ENCODE measurements around the gene CIDEC. TPM values are rescaled to one million over a fixed set of nuclear protein-coding genes. Genes with fewer than 3 reads are reported as not detected.

Gene CIDEC
- polyA plus RNA-seq, 1 donor from 2014 or later, result not detected

GRCh38 chr3:9869955-9870354, 10.1 kb downstream of the CIDEC start:
- Histone ChIP-seq H3K9me2 (ENCODE audit: insufficient read depth, low read length) (no peaks in the 10 kb centered on the region), H3K9me3 (ENCODE audit: low read length) (no peaks in the 10 kb centered on the region), H3K4me3 (ENCODE audit: low read length) (no peak overlapping the region), H3F3A (ENCODE audit: insufficient read depth, low read length, poor library complexity, severe bottlenecking) (no peaks in the 10 kb centered on the region), H4K20me1 (ENCODE audit: insufficient read depth) (no peaks in the 10 kb centered on the region), H3K9ac (ENCODE audit: low read length) (no peak overlapping the region), H2AFZ (ENCODE audit: low read depth, low read length) (no peak overlapping the region), H3K79me2 (replicated peaks; ENCODE audit: insufficient read depth, low read length) (no peaks in the 10 kb centered on the region), H3K27ac (ENCODE audit: low read length) (no peak overlapping the region), H3K36me3 (ENCODE audit: insufficient read depth, low read length) (no peaks in the 10 kb centered on the region), H3K4me2 (ENCODE audit: low read length) (no peak overlapping the region), H3K27me3 (ENCODE audit: insufficient read depth, low read depth, low read length) (no peaks in the 10 kb centered on the region)
- no peak for TF ChIP-seq SMC3 (conservative IDR thresholded peaks at IDR 0.05; ENCODE audit: poor library complexity)
- no peak for TF ChIP-seq RAD21 (conservative IDR thresholded peaks at IDR 0.05)
- TF ChIP-seq REST (IDR thresholded peaks at IDR 0.05; ENCODE audit: borderline replicate concordance), result no peak
- no peak for TF ChIP-seq MXI1 (conservative IDR thresholded peaks at IDR 0.05; ENCODE audit: poor library complexity, severe bottlenecking)
- no peak for TF ChIP-seq TAF1 (IDR thresholded peaks at IDR 0.05; ENCODE audit: low read depth)
- TF ChIP-seq CTCF (IDR thresholded peaks at IDR 0.05; ENCODE audit: poor library complexity, severe bottlenecking), result no peak
- TF ChIP-seq EP300 (conservative IDR thresholded peaks at IDR 0.05; ENCODE audit: poor library complexity, severe bottlenecking), result no peak
- no peak for TF ChIP-seq EZH2 (IDR thresholded peaks at IDR 0.05; ENCODE audit: borderline replicate concordance, insufficient read depth, low read length, poor library complexity, severe bottlenecking)
- TF ChIP-seq POLR2AphosphoS5 (IDR thresholded peaks at IDR 0.05), result no peak

DNA sequence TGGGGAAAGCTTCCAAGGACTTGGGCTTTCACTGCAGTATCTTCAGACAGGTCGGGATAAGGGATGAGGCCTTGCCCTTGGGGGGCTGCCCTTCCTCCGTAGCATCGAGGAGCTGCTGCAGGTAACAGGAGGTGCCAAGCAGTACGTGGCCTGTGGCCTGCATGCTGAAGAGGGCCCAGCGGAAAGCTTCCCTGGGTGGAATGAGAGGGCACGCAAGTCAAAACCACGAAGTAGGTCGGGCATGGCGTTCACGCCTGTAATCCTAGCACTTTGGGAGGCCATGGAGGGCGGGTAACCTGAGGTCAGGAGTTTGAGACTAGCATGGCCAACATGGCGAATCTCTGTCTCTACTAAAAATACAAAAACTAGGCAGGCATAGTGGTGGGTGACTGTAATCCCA, 12.9 kb downstream of the CIDEC start:
- no peaks in the 10 kb centered on the region for H4K20me1 ChIP-seq (ENCODE audit: insufficient read depth)
- no peak overlapping the region for H3K27ac ChIP-seq (ENCODE audit: low read length)
- H3K9ac ChIP-seq (ENCODE audit: low read length), result no peak overlapping the region
- no peaks in the 10 kb centered on the region for H3K9me3 ChIP-seq (ENCODE audit: low read length)
- H3K79me2 ChIP-seq (replicated peaks; ENCODE audit: insufficient read depth, low read length), result no peaks in the 10 kb centered on the region
- H3K36me3 ChIP-seq (ENCODE audit: insufficient read depth, low read length), result no peaks in the 10 kb centered on the region
- H3K4me3 ChIP-seq (ENCODE audit: low read length), result no peak overlapping the region
- H3K4me2 ChIP-seq (ENCODE audit: low read length), result no peak overlapping the region
- no peak overlapping the region for H2AFZ ChIP-seq (ENCODE audit: low read depth, low read length)
- H3F3A ChIP-seq (ENCODE audit: insufficient read depth, low read length, poor library complexity, severe bottlenecking), result no peaks in the 10 kb centered on the region
- TF ChIP-seq CTCF (IDR thresholded peaks at IDR 0.05; ENCODE audit: poor library complexity, severe bottlenecking) (no peak), REST (IDR thresholded peaks at IDR 0.05; ENCODE audit: borderline replicate concordance) (no peak), POLR2AphosphoS5 (IDR thresholded peaks at IDR 0.05) (no peak), MXI1 (conservative IDR thresholded peaks at IDR 0.05; ENCODE audit: poor library complexity, severe bottlenecking) (no peak), TAF1 (IDR thresholded peaks at IDR 0.05; ENCODE audit: low read depth) (no peak), RAD21 (conservative IDR thresholded peaks at IDR 0.05) (no peak)
- H3K27me3 ChIP-seq (ENCODE audit: insufficient read depth, low read depth, low read length), result no peaks in the 10 kb centered on the region
- H3K9me2 ChIP-seq (ENCODE audit: insufficient read depth, low read length), result no peaks in the 10 kb centered on the region
